HepG2 (cell line): Measurements from ENCODE around the gene METAP1D. TPM values are rescaled to one million over a fixed set of nuclear protein-coding genes. Genes with fewer than 3 reads are reported as not detected.

ENCODE experiments used
- CBFB ChIP-seq: sonication (generic); formaldehyde crosslinking; IDR thresholded peaks from 2 replicates; pipeline ENCODE4 v1.4.0; 2020; ENCODE audit warnings: missing genetic modification reagents
- DBP ChIP-seq: sonication (generic); formaldehyde crosslinking; IDR thresholded peaks from 2 replicates; pipeline ENCODE4 v1.4.0; 2020; ENCODE audit warnings: missing genetic modification reagents; ENCODE audit errors: not compliant biosample characterization
- E2F1 ChIP-seq: sonication (generic); formaldehyde crosslinking; IDR thresholded peaks from 2 replicates; pipeline ENCODE4 v1.5.0; 2020; ENCODE audit warnings: missing genetic modification reagents
- FOXO4 ChIP-seq: sonication (generic); formaldehyde crosslinking; conservative IDR thresholded peaks from 2 replicates; pipeline ENCODE4 v1.8.1; 2023; ENCODE audit warnings: missing genetic modification reagents
- MAX ChIP-seq: IDR thresholded peaks from 2 replicates; pipeline ENCODE4 v1.6.1; 2012; ENCODE audit warnings: inconsistent platforms
- MEF2D ChIP-seq: sonication (generic); formaldehyde crosslinking; IDR thresholded peaks from 2 replicates; pipeline ENCODE4 v1.5.1; 2020; ENCODE audit warnings: mild to moderate bottlenecking, missing genetic modification reagents
- MIER2 ChIP-seq: IDR thresholded peaks from 2 replicates; pipeline ENCODE4 v1.6.1; 2016; ENCODE audit warnings: missing biosample characterization, missing genetic modification reagents
- NFRKB ChIP-seq: fragments of 450-650 bp; IDR thresholded peaks from 2 replicates; pipeline ENCODE4 v1.6.1; 2017
- NONO ChIP-seq, 2 experiments: fragments of 450-650 bp in 1 of 2; sonication (generic) in 1 of 2; formaldehyde crosslinking in 1 of 2; IDR thresholded peaks in 1 of 2; conservative IDR thresholded peaks in 1 of 2; 2 replicates each; pipeline versions ENCODE4 v1.6.1 to v1.8.0; 2017 to 2022; ENCODE audit warnings: mild to moderate bottlenecking in 1 of 2, missing genetic modification reagents in 1 of 2, moderate library complexity in 1 of 2
- TCF7L2 ChIP-seq: IDR thresholded peaks from 2 replicates; pipeline ENCODE4 v1.6.1; 2011; ENCODE audit warnings: mild to moderate bottlenecking, low read depth, low read length, moderate library complexity
- ZBTB7B ChIP-seq: sonication (generic); formaldehyde crosslinking; IDR thresholded peaks from 2 replicates; pipeline ENCODE4 v1.4.0; 2020; ENCODE audit warnings: missing genetic modification reagents
- ZFP1 ChIP-seq: IDR thresholded peaks from 2 replicates; pipeline ENCODE4 v1.6.1; 2016
- ZFP41 ChIP-seq: sonication (generic); formaldehyde crosslinking; IDR thresholded peaks from 2 replicates; pipeline ENCODE4 v1.4.0; 2020; ENCODE audit warnings: mild to moderate bottlenecking, missing genetic modification reagents, borderline replicate concordance
- ZFX ChIP-seq: sonication (generic); formaldehyde crosslinking; IDR thresholded peaks from 2 replicates; pipeline ENCODE4 v1.4.0; 2020; ENCODE audit warnings: mild to moderate bottlenecking, low read depth, missing genetic modification reagents, moderate library complexity
- ZNF121 ChIP-seq: sonication (generic); formaldehyde crosslinking; IDR thresholded peaks from 2 replicates; pipeline ENCODE4 v1.5.0; 2020; ENCODE audit warnings: mild to moderate bottlenecking, missing genetic modification reagents
- ZNF34 ChIP-seq: sonication (generic); formaldehyde crosslinking; IDR thresholded peaks from 2 replicates; pipeline ENCODE4 v1.4.0; 2020; ENCODE audit warnings: mild to moderate bottlenecking, missing genetic modification reagents, borderline replicate concordance
- ZNF770 ChIP-seq: sonication (generic); formaldehyde crosslinking; IDR thresholded peaks from 2 replicates; pipeline ENCODE4 v1.5.0; 2020; ENCODE audit warnings: mild to moderate bottlenecking, missing genetic modification reagents
- ZNF800 ChIP-seq: sonication (generic); formaldehyde crosslinking; IDR thresholded peaks from 2 replicates; pipeline ENCODE4 v1.4.0; 2020; ENCODE audit warnings: missing genetic modification reagents
- ZSCAN9 ChIP-seq: IDR thresholded peaks from 2 replicates; pipeline ENCODE4 v1.6.1; 2016; ENCODE audit warnings: borderline replicate concordance
- polyA plus RNA-seq, 8 experiments: library from polyadenylated mRNA; depleted of rRNA in 3 of 8; stranded (reverse) in 7 of 8; unstranded in 1 of 8; fragments of >200 nt; fragmentation: Illumina TruSeq in 4 of 8; extraction: Trizol in 4 of 8; gene quantifications; 2 replicates each; pipeline versions ENCODE4 v1.2.1 to v1.2.3, GENCODE V29; 2011 to 2016; ENCODE audit warnings: low read depth in 4 of 8, missing spikeins in 1 of 8, mixed read lengths in 1 of 8; ENCODE audit not compliant: insufficient read depth in 1 of 8
- total RNA-seq, 5 experiments: library from RNA; depleted of rRNA; stranded (reverse); fragments of >200 nt; fragmentation: Illumina TruSeq; extraction: Trizol; gene quantifications; 2 replicates each; pipeline ENCODE4 v1.2.3, GENCODE V29; 2016; ENCODE audit warnings: low read depth in 1 of 5
- TF ChIP-seq, protein P1 (sequence below): sonication (generic); formaldehyde crosslinking; conservative IDR thresholded peaks from 2 replicates; pipeline ENCODE4 v1.4.0; 2020; ENCODE audit warnings: missing genetic modification reagents

Gene METAP1D
- total and polyA plus RNA-seq, 2 of the 13 experiments (the other 11 are each of a cell fraction or from before 2014, with no cell fraction given): 14.7 to 21.6 TPM

DNA sequence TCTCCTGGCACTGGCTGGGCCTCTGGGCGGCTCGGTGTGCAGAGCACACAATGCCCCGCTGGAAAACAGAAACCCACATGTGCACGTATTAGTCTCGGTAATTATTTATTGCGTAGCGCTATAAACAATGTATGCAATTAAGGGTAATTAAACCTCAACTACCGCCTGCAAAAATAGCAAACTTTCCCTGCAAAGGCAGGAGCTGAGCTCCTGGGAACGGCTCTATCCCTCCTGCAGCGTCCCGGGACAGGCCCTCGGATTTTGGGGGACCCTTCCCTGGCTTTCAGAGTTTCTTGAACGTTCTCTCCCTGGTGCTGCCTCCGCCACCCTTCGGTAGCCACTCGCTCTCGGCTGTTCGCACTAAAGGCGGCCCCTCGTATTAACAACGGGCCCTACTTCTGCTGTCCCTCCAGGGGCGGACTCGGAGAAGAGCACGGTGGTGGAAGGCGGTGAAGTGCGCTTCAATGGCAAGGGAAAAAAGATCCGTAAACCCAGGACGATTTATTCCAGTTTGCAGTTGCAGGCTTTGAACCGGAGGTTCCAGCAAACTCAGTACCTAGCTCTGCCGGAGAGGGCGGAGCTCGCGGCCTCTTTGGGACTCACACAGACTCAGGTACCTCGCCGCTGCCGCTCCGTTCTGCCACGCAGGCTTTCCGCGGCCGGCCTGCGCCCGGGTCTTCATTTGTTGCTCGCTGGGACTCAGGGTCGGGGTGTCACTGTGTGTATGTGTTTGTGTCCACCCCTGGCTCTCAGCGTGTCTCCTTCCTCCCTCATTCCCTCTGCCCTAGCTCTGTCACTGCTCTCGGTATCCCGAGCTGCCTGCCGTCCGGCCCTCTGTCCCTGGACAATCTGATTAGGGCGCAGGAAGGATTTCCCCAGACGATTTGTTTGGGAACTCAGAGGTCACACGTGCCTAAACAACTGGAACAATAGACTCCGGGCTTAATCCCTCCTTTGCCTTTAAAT is 86.8 kb downstream of the METAP1D start (continued):
- TF ChIP-seq MIER2 (CRISPR knock-in tag) (no peak), NONO (IDR thresholded peaks at IDR 0.05) (no peak), NONO (CRISPR knock-in tag; conservative IDR thresholded peaks at IDR 0.05) (no peak), ZNF34 (CRISPR knock-in tag) (no peak), ZBTB7B (CRISPR knock-in tag) (no peak), ZFP41 (CRISPR knock-in tag) (no peak), CBFB (no peak), ZFX (peak; percentile 22; the same call in 1 of the 2 replicates), ZNF121 (CRISPR knock-in tag) (no peak), E2F1 (CRISPR knock-in tag) (no peak), TCF7L2 (no peak), FOXO4 (CRISPR knock-in tag) (no peak), MAX (peak; percentile 17; the same call in 1 of the 2 replicates), NFRKB (no peak), MEF2D (CRISPR knock-in tag) (no peak), DBP (CRISPR knock-in tag) (no peak), ZNF800 (CRISPR knock-in tag) (peak; percentile 93), ZFP1 (no peak), ZNF770 (CRISPR knock-in tag) (no peak), ZSCAN9 (CRISPR knock-in tag) (no peak)
- TF ChIP-seq, protein P1, sequence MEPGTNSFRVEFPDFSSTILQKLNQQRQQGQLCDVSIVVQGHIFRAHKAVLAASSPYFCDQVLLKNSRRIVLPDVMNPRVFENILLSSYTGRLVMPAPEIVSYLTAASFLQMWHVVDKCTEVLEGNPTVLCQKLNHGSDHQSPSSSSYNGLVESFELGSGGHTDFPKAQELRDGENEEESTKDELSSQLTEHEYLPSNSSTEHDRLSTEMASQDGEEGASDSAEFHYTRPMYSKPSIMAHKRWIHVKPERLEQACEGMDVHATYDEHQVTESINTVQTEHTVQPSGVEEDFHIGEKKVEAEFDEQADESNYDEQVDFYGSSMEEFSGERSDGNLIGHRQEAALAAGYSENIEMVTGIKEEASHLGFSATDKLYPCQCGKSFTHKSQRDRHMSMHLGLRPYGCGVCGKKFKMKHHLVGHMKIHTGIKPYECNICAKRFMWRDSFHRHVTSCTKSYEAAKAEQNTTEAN: no peak
